Endodermal cell (in vitro differentiated cells): Measurements from ENCODE around the gene COX7B2. TPM values are rescaled to one million over a fixed set of nuclear protein-coding genes. Genes with fewer than 3 reads are reported as not detected.

Experiments
- DNase-seq: peaks from one replicate; pipeline ENCODE4 v3.0.0-alpha.2; 2017
- H3K27ac ChIP-seq: 2 replicates; pipeline ENCODE4 v1.5.1; 2013; ENCODE audit warnings: mild to moderate bottlenecking, low read depth, low read length, moderate library complexity
- H3K27me3 ChIP-seq: 2 replicates; pipeline ENCODE4 v1.6.1; 2013; ENCODE audit warnings: mild to moderate bottlenecking, low read length, moderate library complexity; ENCODE audit not compliant: insufficient read depth, control insufficient read depth, poor library complexity, severe bottlenecking
- H3K36me3 ChIP-seq: 2 replicates; pipeline ENCODE4 v1.7.0; 2013; ENCODE audit warnings: mild to moderate bottlenecking, low read length, moderate library complexity; ENCODE audit not compliant: control insufficient read depth, insufficient read depth
- H3K4me1 ChIP-seq: one replicate; pipeline ENCODE4 v1.7.0; 2013; ENCODE audit warnings: low read length; ENCODE audit not compliant: control insufficient read depth, insufficient read depth
- H3K4me3 ChIP-seq: 2 replicates; pipeline ENCODE4 v1.5.1; 2013; ENCODE audit warnings: mild to moderate bottlenecking, low read length, moderate library complexity
- H3K9ac ChIP-seq: 2 replicates; pipeline ENCODE4 v1.6.1; 2013; ENCODE audit warnings: mild to moderate bottlenecking, low read length, moderate library complexity; ENCODE audit not compliant: poor library complexity, severe bottlenecking; ENCODE audit errors: extremely low read depth
- H3K9me3 ChIP-seq: 2 replicates; pipeline ENCODE4 v1.6.1; 2013; ENCODE audit warnings: mild to moderate bottlenecking, low read length, moderate library complexity; ENCODE audit not compliant: control insufficient read depth
- H3K27ac Mint-ChIP-seq: 2 replicates; pipeline ENCODE4 v1.8.0; 2020; ENCODE audit warnings: mixed read lengths
- H3K27me3 Mint-ChIP-seq: 2 replicates; pipeline ENCODE4 v1.8.0; 2021; ENCODE audit warnings: mild to moderate bottlenecking, mixed read lengths; ENCODE audit not compliant: insufficient read depth
- H3K36me3 Mint-ChIP-seq: 2 replicates; pipeline ENCODE4 v1.8.0; 2020; ENCODE audit warnings: low read depth, mixed read lengths
- H3K4me1 Mint-ChIP-seq: 2 replicates; pipeline ENCODE4 v1.8.0; 2020; ENCODE audit warnings: mixed read lengths
- H3K4me3 Mint-ChIP-seq: 2 replicates; pipeline ENCODE4 v1.8.0; 2020; ENCODE audit warnings: mild to moderate bottlenecking, moderate library complexity, mixed read lengths
- H3K9me3 Mint-ChIP-seq: 2 replicates; pipeline ENCODE4 v1.8.0; 2020; ENCODE audit warnings: mild to moderate bottlenecking, mixed read lengths
- WGBS, 2 experiments: methylation state at CpG; one replicate each; pipeline versions ENCODE4 v1.1.5 to v1.1.7; 2013; ENCODE audit warnings: missing lambda C conversion rate in 2 of 2, mixed read lengths in 1 of 2; ENCODE audit not compliant: insufficient coverage in 1 of 2, insufficient read length in 1 of 2; 5-methylcytosine and 5-hydroxymethylcytosine counted together
- total RNA-seq, 2 donors: library from RNA; stranded (reverse); fragmentation: NEBNext Ultra II Directional in 1 of 2; extraction: Animal tissue kit (Norgen Biotek cat#: 25700) in 1 of 2; gene quantifications; 2 replicates in 1 of 2; 3 replicates in 1 of 2; pipeline ENCODE4 v1.2.1, GENCODE V29; 2021
- TF ChIP-seq, protein P1 (sequence below): fragments of 200-600 bp; sonication (generic); conservative IDR thresholded peaks from 2 replicates; pipeline ENCODE4 v1.5.0; 2021; ENCODE audit warnings: antibody characterized with exemption, mild to moderate bottlenecking

Gene COX7B2
- total RNA-seq, 2 donors from 2014 or later: not detected

DNA sequence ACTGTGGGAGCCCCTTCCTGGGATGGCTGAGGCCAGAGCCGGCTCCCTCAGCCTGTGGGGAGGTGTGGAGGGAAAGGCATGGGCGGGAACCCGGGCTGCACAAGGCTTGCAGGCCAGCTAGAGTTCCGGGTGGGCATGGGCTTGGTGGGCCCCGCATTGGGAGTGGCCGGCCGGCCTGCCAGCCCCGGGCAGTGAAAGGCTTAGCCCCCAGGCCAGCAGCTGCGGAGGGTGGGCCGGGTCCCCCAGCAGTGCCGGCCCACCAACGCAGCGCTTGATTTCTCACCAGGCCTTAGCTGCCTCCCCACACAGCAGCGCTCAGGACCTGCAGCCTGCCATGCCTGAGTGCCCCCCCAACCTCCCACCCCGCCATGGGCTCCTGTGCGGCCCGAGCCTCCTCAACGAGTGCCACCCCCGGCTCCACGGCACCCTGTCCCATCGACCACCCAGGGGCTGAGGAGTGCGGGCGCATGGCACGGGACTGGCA lies 78.0 kb downstream of the COX7B2 start:
- no peaks in the 10 kb centered on the region for H3K27me3 Mint-ChIP-seq
- H3K27me3 ChIP-seq: no peaks in the 10 kb centered on the region
- H3K4me1 ChIP-seq: no peaks in the 10 kb centered on the region
- no peaks in the 10 kb centered on the region for H3K4me1 Mint-ChIP-seq
- H3K9me3 Mint-ChIP-seq: peaks cover 9% of the 10 kb centered on the region
- no peak for DNase-seq
- no peak overlapping the region for H3K27ac ChIP-seq
- no peaks in the 10 kb centered on the region for H3K36me3 Mint-ChIP-seq
- H3K4me3 ChIP-seq: no peak overlapping the region
- TF ChIP-seq, protein P1, sequence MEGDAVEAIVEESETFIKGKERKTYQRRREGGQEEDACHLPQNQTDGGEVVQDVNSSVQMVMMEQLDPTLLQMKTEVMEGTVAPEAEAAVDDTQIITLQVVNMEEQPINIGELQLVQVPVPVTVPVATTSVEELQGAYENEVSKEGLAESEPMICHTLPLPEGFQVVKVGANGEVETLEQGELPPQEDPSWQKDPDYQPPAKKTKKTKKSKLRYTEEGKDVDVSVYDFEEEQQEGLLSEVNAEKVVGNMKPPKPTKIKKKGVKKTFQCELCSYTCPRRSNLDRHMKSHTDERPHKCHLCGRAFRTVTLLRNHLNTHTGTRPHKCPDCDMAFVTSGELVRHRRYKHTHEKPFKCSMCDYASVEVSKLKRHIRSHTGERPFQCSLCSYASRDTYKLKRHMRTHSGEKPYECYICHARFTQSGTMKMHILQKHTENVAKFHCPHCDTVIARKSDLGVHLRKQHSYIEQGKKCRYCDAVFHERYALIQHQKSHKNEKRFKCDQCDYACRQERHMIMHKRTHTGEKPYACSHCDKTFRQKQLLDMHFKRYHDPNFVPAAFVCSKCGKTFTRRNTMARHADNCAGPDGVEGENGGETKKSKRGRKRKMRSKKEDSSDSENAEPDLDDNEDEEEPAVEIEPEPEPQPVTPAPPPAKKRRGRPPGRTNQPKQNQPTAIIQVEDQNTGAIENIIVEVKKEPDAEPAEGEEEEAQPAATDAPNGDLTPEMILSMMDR: no peak
- no peaks in the 10 kb centered on the region for H3K9me3 ChIP-seq
- no peak overlapping the region for H3K9ac ChIP-seq
- H3K36me3 ChIP-seq: no peaks in the 10 kb centered on the region
- 97 to 100% methylated on average over 1 to 24 of the region's 24 CpGs for WGBS, 2 experiments
- no peak overlapping the region for H3K27ac Mint-ChIP-seq
- H3K4me3 Mint-ChIP-seq: no peak overlapping the region

DNA sequence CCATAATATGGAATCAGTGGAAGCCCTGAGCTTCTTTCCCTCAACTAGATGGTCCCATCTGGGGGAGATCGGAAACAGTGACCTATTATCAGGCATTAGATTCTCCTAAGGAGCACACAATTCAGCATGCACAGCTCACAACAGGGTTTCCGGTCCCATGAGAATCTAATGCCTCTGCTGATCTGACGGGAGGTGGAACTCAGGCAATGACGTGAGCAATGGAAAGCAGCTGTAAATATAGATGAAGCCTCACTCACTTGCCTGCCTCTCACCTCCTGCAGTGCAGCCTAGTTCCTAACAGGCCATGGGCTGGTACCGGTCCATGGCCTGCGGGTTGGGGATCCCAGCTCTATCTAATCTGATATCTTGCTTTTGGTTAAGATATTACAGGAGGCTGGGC lies 88.9 kb downstream of the COX7B2 start:
- TF ChIP-seq, protein P1: no peak

DNA sequence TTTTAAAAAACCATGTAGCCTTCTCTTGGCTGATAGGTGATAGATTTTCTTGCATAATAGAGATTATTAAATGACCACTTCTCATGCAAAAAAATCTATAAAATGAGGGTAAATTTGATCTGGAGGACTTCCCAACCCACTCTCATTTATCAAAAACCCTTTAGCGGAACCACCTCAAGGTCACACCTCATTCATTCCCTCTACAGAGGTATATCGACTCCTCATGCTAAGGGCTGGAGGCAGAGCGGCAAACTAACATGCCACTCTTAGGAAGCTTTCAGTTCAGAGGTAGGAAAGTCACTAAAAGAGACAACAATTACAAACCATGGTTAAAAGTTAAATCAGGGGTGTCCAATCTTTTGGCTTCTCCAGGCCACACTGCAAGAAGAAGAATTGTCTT lies 90.0 kb downstream of the COX7B2 start:
- WGBS, 2 experiments: 95 to 100% methylated on average over 2 to 3 of the region's 3 CpGs
- no peak overlapping the region for H3K4me3 ChIP-seq
- H3K27ac Mint-ChIP-seq: no peak overlapping the region

More for the DNA sequence above, 88.9 kb downstream of the COX7B2 start:
- Mint-ChIP-seq H3K9me3 (peaks cover 4% of the 10 kb centered on the region), H3K4me1 (no peaks in the 10 kb centered on the region), H3K36me3 (no peaks in the 10 kb centered on the region), H3K4me3 (no peak overlapping the region), H3K27me3 (no peaks in the 10 kb centered on the region), H3K27ac (no peak overlapping the region)
- DNase-seq: no peak
- WGBS, 2 experiments: 74 to 95% methylated on average over 2 to 6 of the region's 6 CpGs
- H3K27me3 ChIP-seq: no peaks in the 10 kb centered on the region
- no peak overlapping the region for H3K4me3 ChIP-seq
- H3K36me3 ChIP-seq: no peaks in the 10 kb centered on the region
- no peaks in the 10 kb centered on the region for H3K4me1 ChIP-seq
- no peak overlapping the region for H3K27ac ChIP-seq
- no peak overlapping the region for H3K9ac ChIP-seq
- H3K9me3 ChIP-seq: no peaks in the 10 kb centered on the region

More for the DNA sequence above, 90.0 kb downstream of the COX7B2 start:
- no peaks in the 10 kb centered on the region for H3K4me1 ChIP-seq
- no peak overlapping the region for H3K27ac ChIP-seq
- no peaks in the 10 kb centered on the region for H3K27me3 ChIP-seq
- no peaks in the 10 kb centered on the region for H3K36me3 ChIP-seq
- Mint-ChIP-seq H3K4me3 (no peak overlapping the region), H3K4me1 (no peaks in the 10 kb centered on the region), H3K36me3 (no peaks in the 10 kb centered on the region), H3K9me3 (no peaks in the 10 kb centered on the region), H3K27me3 (no peaks in the 10 kb centered on the region)
- TF ChIP-seq, protein P1: no peak
- no peaks in the 10 kb centered on the region for H3K9me3 ChIP-seq
- no peak overlapping the region for H3K9ac ChIP-seq
- no peak for DNase-seq
